ENCODE data around the gene POLE. TPM values are rescaled to one million over a fixed set of nuclear protein-coding genes. Genes with fewer than 3 reads are reported as not detected.
"Not testable (repeated sequence)": the region's sequence is repeated elsewhere in the genome, so short reads cannot be mapped to it uniquely, and the experiment has no call there.

The POLE gene
- total RNA-seq, 1 donor from 2014 or later, result 123 TPM

DNA sequence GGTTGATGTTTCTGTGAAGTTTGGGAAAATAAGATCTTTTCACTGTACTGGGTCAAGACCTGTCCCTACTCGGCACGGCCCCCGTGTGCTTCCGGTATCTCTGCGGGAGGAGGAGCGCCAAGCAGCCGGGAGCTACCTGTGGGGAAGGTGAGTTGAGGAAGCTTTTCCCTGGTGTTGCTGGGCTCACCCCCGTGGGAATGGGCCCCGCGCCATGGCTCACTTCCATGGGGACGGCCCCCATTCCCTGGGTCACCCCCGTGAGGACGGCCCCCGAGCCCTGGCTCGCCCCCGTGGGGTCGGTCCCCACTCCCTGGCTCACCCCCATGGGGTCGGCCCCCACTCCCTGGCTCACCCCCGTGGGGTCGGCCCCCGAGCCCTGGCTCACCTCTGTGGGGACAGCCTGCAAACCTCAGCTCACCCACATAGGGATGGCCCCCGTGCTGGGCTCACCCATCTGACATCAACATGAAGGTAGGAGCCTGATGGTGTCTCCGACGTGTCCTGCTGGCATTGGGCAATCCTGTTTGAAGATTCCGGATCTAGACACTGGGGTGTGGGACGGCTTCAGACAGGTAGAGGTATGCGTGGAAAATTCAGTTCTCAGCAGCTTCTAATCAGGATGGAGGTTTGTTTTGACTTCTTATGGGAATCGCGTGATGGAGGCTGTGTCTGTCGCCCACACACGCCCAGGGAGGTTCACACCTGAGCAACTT, 85.8 kb downstream of the POLE start:
- intact Hi-C loops (cut with micrococcal nuclease), result no loop called here

DNA sequence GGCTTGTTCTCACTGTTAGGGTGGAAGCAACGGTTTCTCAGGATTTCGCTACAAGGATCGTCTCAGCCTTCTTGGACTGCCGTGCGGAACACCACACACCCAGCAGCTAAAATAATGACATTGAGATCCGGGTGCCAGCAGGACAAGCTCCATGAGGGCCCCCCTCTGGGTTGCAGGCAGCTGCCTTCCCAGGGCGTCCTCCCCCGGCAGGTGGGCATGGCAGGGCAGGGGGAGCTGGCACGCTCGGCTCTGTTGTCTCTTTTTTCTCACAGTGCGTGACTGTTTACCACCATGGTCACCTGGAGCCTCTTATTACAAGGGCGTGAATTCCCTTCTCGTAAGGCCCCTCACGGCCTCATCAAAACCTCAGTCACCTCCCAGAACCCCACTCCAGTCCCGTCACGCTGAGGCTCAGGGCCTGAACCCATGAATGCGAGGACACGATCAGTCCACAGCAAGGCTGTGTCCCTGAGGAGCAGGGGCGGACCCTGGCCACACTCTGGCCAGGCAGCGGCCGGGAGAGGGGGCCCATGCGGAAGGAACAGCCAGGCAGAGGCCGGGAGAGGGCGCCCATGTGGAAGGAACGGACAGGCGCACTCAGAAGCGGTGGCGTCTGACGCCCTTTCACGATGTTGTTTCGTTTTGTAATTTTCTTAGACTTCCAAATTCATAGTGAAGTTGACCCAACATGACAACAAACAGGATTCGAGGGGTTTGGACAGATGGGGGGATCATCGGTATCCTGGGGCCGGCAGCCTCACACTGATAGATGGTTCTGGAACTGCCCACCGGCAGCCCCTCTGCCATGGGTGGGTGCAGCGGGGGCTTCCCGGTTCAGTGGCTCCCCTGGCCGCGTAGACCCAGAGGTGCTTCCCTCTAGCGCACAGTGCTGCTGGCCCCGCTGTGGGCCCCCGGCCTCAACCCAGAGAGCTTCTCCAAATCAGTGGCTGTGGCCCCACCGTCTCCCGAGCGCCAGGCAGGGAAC, 86.8 kb downstream of the POLE start:
- intact Hi-C loops (cut with micrococcal nuclease), result no loop called here

DNA sequence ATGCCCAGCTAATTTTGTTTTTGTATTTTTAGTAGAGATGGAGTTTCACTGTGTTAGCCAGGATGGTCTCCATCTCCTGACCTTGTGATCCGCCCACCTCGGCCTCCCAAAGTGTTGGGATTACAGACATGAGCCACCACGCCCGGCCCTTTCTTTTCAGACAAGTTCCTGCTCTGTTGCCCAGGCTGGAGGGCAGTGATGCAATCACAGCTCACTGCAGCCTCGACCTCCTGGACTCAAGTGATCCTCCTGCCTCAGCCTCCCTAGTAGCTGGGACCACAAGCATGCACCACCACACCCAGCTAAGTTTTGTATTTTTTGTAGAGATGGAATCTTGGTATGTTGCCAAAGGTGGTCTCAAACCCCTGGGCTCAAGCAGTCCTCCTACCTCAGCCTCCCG, 87.6 kb downstream of the POLE start:
- intact Hi-C loops (cut with micrococcal nuclease), result not testable (repeated sequence)

DNA sequence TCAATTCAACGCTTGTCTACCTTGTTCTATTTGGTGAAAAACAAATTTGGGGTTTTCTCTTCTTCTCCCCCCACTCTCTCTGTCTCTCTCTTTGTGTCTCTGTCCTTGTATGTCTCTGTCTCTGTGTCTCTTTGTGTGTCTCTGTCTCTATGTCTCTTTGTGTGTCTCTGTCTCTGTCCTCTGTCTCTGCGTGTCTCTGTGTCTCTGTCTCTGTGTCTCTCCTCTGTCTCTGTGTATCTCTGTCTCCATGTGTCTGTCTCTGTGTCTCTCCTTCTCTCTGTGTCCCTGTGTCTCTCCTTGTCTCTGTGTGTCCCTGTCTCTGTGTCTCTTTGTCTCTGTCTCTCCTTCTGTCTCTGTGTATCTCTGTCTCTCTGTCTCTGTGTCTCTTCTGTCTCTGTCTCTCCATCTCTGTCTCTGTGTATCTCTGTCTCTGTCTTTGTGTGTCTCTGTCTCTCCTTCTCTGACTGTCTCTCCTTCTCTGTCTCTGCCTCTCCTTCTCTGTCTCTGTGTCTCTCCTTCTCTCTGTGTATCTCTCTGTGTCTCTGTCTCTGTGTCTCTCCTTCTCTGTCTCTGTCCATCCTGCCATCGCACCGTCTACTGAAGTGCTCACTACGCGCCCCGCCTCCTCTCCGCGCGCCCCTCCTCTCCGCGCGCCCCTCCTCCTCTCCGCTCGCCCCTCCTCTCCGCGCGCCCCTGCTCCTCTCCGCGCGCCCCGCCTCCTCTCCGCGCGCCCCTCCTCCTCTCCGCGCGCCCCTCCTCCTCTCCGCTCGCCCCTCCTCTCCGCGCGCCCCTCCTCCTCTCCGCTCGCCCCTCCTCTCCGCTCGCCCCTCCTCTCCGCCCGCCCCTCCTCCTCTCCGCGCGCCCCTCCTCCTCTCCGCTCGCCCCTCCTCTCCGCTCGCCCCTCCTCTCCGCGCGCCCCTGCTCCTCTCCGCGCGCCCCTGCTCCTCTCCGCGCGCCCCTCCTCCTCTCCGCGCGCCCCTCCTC, 89.5 kb downstream of the POLE start:
- intact Hi-C loops (cut with micrococcal nuclease), result no loop called here

DNA sequence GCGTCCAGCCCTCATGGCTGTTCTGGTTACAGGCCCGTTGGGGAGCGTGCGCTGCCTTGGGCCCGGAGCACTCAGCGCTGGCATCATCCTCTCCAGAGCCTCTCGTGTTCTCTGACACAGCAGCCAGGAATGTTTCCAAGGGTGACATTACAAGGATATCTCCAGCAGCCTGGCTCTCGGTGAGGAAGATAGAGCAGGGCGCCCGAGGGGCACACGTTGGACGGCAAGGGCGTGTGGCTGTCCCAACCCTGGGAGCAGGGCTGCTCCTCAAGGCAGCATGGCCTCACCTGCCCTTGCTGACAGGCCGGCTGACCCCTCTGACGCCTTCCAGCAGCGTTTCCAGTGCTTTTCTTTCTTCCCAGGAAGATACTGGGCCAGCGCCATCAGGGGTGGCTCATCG, 91.1 kb downstream of the POLE start:
- intact Hi-C loops (cut with micrococcal nuclease), result no loop called here

DNA sequence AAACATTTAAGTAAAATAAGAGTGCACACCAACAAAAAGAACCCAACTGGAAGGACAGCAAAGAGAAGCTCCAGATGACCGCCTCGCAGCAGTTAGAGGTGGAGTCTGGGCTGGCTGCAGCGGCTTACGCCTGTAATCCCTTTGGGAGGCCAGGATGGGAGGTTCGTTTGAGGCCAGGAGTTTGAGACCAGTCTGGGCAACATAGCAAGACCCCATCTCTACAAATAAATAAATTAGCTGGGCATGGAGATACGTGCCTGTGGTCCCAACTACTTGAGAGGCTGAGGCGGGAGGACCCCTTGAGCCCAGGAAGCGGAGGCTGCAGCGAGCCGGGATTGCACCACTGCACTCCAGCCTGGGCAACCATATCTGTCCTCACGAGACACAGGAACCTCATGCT, 92.0 kb downstream of the POLE start:
- intact Hi-C loops (cut with micrococcal nuclease), result no loop called here

DNA sequence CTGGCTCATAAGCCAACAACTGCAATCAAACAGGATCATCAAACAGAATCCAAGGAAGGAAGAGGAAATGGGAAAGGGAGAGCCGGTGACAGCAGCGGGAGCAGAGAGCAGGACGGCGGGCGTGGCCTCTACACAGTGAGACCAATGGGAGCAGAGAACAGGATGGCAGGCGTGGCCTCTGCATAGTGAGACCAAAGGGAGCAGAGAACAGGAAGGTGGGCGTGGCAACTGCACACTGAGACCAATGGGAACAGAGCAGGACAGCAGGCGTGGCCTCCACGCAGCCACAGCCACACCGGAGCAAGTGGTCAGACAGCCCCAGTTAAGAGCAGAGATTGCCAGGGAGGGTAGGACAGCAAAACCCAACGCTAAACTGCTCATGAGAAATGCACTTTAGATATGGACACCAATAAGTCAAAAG, 93.2 kb downstream of the POLE start:
- intact Hi-C loops (cut with micrococcal nuclease), result no loop called here

DNA sequence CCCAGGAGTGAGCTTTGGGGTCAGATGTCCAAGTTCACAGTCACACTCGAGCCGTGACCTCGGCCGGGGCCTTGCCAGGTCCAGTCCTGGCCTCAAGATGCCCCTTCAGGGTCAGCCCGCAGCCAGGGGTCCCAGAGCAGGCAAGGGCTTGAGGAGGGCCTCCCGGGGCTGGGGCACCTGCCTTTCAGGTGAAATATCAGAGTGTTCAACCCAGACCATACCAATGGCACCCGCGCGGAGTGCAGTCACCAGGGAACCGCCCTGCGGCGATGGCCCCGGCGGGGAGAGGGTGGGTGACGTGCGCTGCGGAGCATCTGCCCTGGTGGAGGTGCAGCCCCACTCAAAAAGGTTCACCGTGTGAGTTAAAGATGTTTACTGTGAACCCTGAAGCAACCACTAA, 93.6 kb downstream of the POLE start:
- intact Hi-C loops (cut with micrococcal nuclease), result no loop called here

DNA sequence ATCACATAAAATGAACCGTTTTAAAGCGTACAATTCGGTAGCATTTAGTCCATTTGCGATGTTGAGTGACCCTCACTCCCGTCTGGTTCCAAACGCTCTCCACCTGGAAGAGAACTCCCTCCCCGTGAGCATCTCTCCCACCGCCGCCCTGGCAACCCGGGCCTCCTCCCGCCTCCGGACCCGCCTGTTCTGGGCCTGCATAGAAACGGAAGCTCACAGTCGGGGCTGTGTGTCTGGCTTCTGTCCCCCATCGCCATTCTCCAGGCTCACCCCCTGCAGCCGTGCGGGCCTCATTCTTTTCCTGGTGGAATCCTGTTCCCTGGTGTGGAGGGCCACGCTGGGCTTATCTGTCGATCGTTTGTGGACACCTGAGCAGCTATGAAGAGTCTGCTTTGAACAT, 94.1 kb downstream of the POLE start:
- intact Hi-C loops (cut with micrococcal nuclease), result no loop called here

DNA sequence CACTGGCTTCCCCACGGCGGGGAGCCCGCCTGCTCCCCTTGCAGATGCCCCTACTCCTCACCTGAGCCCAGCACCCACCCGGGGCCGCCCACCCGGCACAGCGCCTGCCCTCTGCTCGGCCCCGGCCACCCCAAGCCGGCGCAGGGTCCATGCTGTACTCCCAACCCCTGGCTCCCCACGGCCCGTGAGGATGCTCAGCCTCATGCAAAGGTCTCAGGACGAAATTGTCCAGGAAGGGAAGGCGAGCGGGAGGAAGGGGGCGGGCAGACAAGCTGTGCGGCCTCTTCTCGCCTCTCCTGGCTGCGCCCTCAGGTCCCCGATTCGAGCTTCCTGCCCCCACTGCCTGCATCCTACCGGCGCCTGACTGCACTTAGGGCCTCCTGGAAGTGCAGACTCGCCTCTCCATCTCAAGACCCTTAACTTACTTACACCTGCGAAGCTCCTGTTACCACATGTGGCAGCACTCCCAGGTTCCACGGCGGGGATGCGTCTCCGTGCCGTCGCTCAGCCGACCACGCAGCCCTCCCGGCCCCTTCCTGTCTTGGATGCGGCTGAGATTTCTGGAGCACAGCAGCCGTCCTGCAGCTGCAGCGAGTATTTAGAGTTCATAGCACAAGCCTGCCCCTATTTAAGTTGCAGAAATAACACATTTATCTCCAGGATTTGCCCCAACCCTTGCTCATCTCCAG, 94.7 kb downstream of the POLE start:
- intact Hi-C loops (cut with micrococcal nuclease), result no loop called here

DNA sequence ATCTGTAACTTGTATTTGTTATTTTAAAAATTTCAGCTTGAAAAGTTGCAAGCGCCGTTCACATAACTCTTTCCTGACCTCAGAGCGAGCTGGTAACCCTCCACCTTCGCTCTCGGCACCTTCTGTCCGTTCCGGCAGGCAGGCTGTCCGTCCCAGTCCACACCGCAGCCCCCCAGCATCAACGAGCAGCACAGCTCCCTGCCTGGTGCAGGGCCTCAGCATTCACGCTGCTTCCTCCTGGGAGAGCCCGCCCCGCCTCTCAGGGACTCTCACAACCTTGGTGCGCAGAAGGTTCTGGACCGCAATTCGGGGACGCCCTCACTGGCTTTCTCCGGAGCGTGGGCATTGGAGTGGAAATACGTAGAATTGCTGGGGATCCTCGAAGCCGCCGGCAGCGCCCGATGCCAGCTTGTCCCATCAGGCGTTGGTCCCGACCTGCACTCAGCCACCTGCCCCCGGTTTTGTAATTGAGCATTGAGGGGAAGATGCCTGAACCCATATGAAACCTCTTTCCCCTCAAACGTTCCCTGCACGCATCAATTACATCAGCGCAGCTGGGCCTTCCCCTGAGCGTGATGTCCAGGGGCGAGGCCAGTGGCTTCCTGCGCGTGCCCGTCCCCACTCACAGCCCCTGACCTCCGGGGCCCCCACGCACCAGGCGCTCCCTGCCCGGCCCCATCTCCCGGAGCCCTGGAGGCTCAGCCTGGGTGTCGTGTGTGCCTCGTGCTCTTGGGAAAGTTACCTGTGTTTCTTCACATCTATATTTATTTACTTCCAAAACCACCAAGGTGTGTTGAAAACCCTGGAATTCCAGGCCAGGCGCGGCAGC, 95.8 kb downstream of the POLE start:
- intact Hi-C loops (cut with micrococcal nuclease), result no loop called here

DNA sequence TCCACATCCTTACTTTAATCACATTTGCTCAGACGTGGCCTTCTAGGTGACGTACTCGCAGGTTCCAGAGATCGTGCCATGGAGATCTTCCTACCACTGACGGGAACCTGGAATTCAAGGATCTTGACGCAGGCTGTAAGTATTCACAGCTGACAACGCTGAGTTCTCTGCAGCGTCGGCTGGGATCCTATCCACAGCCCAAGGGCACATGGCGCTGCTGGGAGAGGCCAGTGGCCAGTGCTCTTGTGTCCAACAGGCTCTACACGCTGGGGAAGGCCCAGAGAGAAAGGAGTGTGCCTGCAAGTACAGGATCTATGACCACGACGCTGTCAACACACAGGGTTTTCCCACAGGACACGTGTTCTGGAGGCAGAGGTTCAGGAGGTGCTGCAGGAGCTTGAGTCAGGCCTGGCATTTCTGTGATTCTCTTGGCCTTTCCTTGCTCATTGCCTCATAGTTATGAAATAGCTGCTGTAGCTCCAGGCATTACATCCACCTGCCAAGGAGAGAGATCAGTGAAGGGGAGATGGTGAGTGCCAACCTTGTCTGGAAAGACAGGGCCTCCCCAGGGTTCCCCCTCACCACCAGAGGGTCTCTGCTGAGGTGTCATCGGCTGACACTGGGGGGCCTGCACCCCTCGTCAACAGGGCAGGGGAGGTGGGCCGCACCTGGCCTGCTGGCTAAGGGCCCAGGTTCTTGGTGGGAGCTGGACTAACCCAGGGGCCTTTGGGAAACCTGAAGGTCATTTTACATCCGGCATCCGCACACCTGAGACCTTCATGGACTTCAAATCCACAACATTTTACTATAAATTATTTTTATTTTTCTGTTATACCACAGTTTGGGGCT, 98.1 kb downstream of the POLE start:
- intact Hi-C loops (cut with micrococcal nuclease), result no loop called here

DNA sequence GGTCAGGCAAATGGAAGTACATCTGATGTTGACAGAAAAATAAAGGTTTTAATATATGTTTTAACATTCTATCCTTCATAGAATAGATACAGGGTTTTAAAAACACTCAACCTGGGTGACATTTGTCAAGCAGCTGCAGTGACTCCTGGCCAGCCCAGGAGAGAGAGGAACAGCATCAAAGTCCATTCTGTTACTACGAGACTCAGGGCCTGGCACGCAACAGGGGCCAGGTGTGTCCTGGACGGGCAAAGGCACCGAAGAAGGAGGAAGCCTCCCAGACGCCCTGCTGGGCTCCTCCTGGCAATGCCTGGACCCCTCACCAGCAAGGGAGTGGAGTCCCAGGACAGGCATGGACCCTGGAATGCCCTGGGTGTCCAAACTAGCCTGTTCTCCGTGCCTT, 98.8 kb downstream of the POLE start:
- intact Hi-C loops (cut with micrococcal nuclease), result no loop called here

DNA sequence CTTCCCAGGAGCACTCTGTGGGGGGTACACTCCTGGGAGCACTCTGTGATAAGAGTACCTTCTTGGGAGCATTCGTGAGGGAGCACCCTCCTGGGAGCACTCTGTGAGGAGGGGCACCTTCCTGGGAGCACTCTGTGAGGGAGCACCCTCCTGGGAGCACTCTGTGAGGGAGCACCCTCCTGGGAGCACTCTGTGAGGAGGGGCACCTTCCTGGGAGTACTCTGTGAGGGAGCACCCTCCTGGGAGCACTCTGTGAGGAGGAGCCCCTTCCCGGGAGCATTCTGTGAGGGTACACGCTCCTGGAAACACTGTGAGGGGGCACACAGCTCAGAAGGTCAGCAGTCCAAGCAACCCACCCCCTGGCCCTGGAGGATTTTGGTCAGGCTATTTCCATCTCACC, 99.4 kb downstream of the POLE start:
- intact Hi-C loops (cut with micrococcal nuclease), result no loop called here

DNA sequence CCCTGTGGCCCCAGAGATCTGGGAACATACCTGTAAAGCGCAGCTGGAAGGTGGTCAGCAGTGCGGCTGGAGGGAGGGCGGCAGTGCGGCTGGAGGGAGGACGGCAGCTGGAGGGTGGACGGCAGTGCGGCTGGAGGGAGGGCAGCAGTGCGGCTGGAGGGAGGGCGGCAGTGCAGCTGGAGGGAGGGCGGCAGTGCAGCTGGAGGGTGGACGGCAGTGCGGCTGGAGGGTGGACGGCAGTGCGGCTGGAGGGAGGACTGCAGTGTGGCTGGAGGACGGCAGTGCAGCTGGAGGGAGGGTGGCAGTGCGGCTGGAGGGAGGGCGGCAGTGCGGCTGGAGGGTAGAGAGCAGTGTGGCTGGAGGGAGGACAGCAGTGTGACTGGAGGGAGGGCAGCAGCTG, 100.2 kb downstream of the POLE start:
- intact Hi-C loops (cut with micrococcal nuclease), result no loop called here

DNA sequence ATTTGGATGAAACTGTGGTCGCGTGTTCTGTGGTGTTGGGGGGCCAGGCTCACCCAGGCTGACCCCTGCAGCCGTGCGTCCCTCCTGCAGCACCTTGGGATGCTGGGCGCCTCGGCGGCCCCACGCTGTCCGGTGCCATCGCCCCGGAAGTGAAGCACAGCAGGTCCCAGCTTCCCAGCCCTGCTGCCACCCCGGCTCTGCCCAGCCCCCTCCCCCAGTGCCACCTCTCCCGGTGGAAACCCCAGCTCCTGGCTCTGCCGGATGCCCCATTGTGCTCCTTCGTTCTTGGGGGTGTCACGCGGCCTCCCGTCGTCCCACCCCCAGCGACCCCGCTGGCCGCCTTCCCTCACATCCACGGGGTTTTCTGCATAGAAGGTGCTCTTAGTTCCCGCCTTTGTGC, 102.0 kb downstream of the POLE start:
- intact Hi-C loops (cut with micrococcal nuclease), result no loop called here

DNA sequence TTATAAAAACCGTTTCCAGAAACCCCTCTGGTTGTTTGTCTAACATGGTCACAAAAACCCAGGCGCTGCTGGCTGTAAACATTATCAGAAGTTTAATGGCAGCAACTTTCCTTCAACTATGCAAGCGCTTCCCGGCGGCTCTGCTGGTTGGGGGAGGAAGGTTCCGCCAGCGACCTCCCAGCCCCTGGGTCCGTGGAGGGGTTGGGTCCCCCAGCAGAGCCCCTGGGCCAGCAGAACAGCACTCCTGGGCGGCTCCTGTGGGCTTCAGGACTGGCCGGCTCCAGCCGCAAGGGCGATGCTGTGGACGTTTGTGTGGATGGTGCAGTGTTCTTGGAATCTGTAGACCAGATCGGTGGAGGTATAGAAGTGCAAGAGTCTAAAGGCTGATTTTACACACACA, 102.7 kb downstream of the POLE start:
- intact Hi-C loops (cut with micrococcal nuclease), result no loop called here

DNA sequence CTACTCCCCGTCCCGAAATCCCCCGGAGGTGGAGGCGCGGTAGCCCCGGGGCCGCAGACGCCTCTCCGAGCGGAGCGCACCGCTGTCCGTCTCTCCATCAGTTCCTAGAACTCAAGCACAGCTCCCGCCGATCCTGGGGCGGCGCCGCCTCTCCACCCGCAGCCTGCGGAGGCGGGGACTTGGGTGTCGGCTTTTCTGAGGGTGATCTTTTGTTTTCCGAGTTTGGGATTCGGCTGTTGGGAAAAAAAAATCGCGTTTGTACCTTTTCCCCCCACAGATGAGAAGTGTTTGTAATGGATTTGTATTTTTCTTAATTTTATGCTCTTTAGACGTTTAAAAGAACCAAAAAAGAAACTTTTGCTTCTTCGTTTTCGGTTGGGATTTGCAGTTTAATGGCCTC, 103.4 kb downstream of the POLE start:
- intact Hi-C loops (cut with micrococcal nuclease), result no loop called here

DNA sequence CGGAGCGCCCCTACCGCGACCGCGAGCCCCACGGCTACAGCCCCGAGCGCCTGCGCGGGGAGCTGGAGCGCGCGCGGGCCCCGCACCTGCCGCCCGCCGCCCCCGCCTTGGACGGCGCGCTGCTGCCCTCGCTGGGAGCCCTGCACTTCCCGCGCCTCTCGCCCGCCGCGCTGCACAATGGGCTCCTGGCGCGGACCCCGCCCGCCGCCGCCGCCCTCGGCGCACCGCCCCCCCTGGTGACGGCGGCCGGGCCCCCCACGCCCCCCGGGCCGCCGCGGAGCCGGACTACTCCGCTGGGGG, 103.8 kb downstream of the POLE start:
- intact Hi-C loops (cut with micrococcal nuclease), result no loop called here

All from T-helper 1 cell treated with Interleukin-12 subunit alpha and Interleukin-12 subunit beta and Interleukin-4 antibody, amounts not matched to agents 30 ng/mL and 1 ng/mL, for 36 hours (primary cell).